Peyer's patch (tissue), 4 donors: ENCODE data around the gene YOD1. TPM values are rescaled to one million over a fixed set of nuclear protein-coding genes. Genes with fewer than 3 reads are reported as not detected.

Experiments used
- DNase-seq, 3 donors: peaks; one replicate each; pipeline ENCODE4 v3.0.0-alpha.2; 2017 to 2019
- H3K27ac ChIP-seq, 4 donors: fragments of 200-600 bp; sonication (generic); one replicate each; pipeline ENCODE4 v1.5.1; 2016 to 2019
- H3K27me3 ChIP-seq, 2 donors: fragments of 200-600 bp; sonication (generic); one replicate each; pipeline ENCODE4 v1.5.1; 2019
- H3K36me3 ChIP-seq, 3 donors: fragments of 200-600 bp; sonication (generic); one replicate each; pipeline ENCODE4 v1.5.1; 2016 to 2019
- H3K4me1 ChIP-seq, 4 donors: fragments of 200-600 bp; sonication (generic); one replicate each; pipeline ENCODE4 v1.5.1; 2016 to 2019
- H3K4me3 ChIP-seq, 4 donors: fragments of 200-600 bp; sonication (generic); 1 replicate in 3 of 4; 2 replicates in 1 of 4; pipeline ENCODE4 v1.5.1; 2016 to 2019; ENCODE audit warnings: mild to moderate bottlenecking in 1 of 4
- H3K9me3 ChIP-seq, 4 donors: fragments of 200-600 bp; sonication (generic); one replicate each; pipeline ENCODE4 v1.5.1; 2016 to 2019; ENCODE audit warnings: mild to moderate bottlenecking in 1 of 4
- CTCF ChIP-seq, 6 experiments: fragments of 450-650 bp in 4 of 6; fragments of 200-600 bp in 2 of 6; sonication (generic) in 1 of 6; IDR thresholded peaks; one replicate each; pipeline ENCODE4 v1.5.1; 2017 to 2019; ENCODE audit warnings: antibody characterized with exemption in 6 of 6, mild to moderate bottlenecking in 3 of 6, moderate library complexity in 1 of 6
- POLR2A ChIP-seq, 2 donors: fragments of 450-650 bp; IDR thresholded peaks; one replicate each; pipeline ENCODE4 v1.5.1; 2017; ENCODE audit warnings: antibody characterized with exemption in 2 of 2, mild to moderate bottlenecking in 2 of 2, moderate library complexity in 2 of 2
- total RNA-seq, 4 donors: library from RNA; depleted of rRNA; stranded (reverse); fragments of >200 nt; gene quantifications; one replicate each; pipeline ENCODE4 v1.1.0, GENCODE V29; 2016

The YOD1 gene
- total RNA-seq, 4 donors from 2014 or later = 7.4 to 12.7 (median 10.2) TPM

- Histone ChIP-seq H3K27ac (peak overlapping the region in 3 of 4 donors; percentile 73 to 97 (median 93)), H3K4me3 (peak overlapping the region in 3 of 4 donors; percentile 14 to 67 (median 56)), H3K9me3 (no peaks in the 10 kb centered on the region), H3K36me3 (no peaks in the 10 kb centered on the region), H3K4me1 (peaks cover 0 to 17% (median 0%) of the 10 kb centered on the region in 4 donors), H3K27me3 (no peaks in the 10 kb centered on the region)
- TF ChIP-seq POLR2A (IDR thresholded peaks at IDR 0.05) (peak; percentile 24 to 85), CTCF (IDR thresholded peaks at IDR 0.05) (no peak)
- DNase-seq = peak in 2 of 3 donors; percentile 73 to 79
Measured at GRCh38 chr1:207031632-207032264, 19.3 kb downstream of the YOD1 start.

GRCh38 chr1:207031016-207031415 lies 20.0 kb downstream of the YOD1 start:
- DNase-seq = no peak
- Histone ChIP-seq H3K27ac (peak overlapping the region in 3 of 4 donors; percentile 73 to 97 (median 93)), H3K36me3 (no peaks in the 10 kb centered on the region), H3K4me3 (peak overlapping the region in 2 of 4 donors; percentile 56 to 67), H3K4me1 (peaks cover 0 to 24% (median 0%) of the 10 kb centered on the region in 4 donors), H3K27me3 (no peaks in the 10 kb centered on the region), H3K9me3 (no peaks in the 10 kb centered on the region)
- TF ChIP-seq POLR2A (IDR thresholded peaks at IDR 0.05) = no peak
- no peak for TF ChIP-seq CTCF (IDR thresholded peaks at IDR 0.05)

- Histone ChIP-seq H3K4me1 (peaks cover 0 to 28% (median under 1%) of the 10 kb centered on the region in 4 donors), H3K27ac (peak overlapping the region in 3 of 4 donors; percentile 73 to 97 (median 93)), H3K4me3 (peak overlapping the region in 2 of 4 donors; percentile 56 to 67), H3K36me3 (no peaks in the 10 kb centered on the region), H3K9me3 (no peaks in the 10 kb centered on the region), H3K27me3 (no peaks in the 10 kb centered on the region)
- DNase-seq = peak in 1 of 3 donors; percentile 67
- TF ChIP-seq POLR2A (IDR thresholded peaks at IDR 0.05) = peak in 1 of 2 donors; percentile 50
- TF ChIP-seq CTCF (IDR thresholded peaks at IDR 0.05) = no peak
Measured at GRCh38 chr1:207030522-207031009, 20.4 kb downstream of the YOD1 start.

- Histone ChIP-seq H3K9me3 (no peaks in the 10 kb centered on the region), H3K4me1 (peaks cover 0 to 35% (median 3%) of the 10 kb centered on the region in 4 donors), H3K4me3 (peak overlapping the region in 2 of 4 donors; percentile 56 to 67), H3K27me3 (no peaks in the 10 kb centered on the region), H3K27ac (peak overlapping the region in 3 of 4 donors; percentile 73 to 97 (median 93)), H3K36me3 (no peaks in the 10 kb centered on the region)
- no peak for DNase-seq
- TF ChIP-seq CTCF (IDR thresholded peaks at IDR 0.05) = no peak
- no peak for TF ChIP-seq POLR2A (IDR thresholded peaks at IDR 0.05)
Measured at GRCh38 chr1:207029701-207030521, 21.1 kb downstream of the YOD1 start.

- peak overlapping the region in 3 of 4 donors; percentile 76 to 97 (median 93) for H3K27ac ChIP-seq
- no peaks in the 10 kb centered on the region for H3K27me3 ChIP-seq
- peaks cover 0 to 41% (median 5%) of the 10 kb centered on the region in 4 donors for H3K4me1 ChIP-seq
- no peaks in the 10 kb centered on the region for H3K9me3 ChIP-seq
- TF ChIP-seq POLR2A (IDR thresholded peaks at IDR 0.05) (peak in 1 of 2 donors; percentile 51), CTCF (IDR thresholded peaks at IDR 0.05) (no peak)
- no peaks in the 10 kb centered on the region for H3K36me3 ChIP-seq
- peak overlapping the region in 1 of 4 donors; percentile 67 for H3K4me3 ChIP-seq
- DNase-seq = peak in 1 of 3 donors; percentile 78
Measured at GRCh38 chr1:207028884-207029650, 21.9 kb downstream of the YOD1 start.
